Heart right ventricle (tissue), 16 donors: ENCODE results near the gene GFRA4. TPM values are rescaled to one million over a fixed set of nuclear protein-coding genes. Genes with fewer than 3 reads are reported as not detected.

Experiments
- ATAC-seq, 8 donors: fragments of 200-7000 bp; cut with Tn5 transposase; one replicate each; pipeline ENCODE4 v1.9.1; 2020; ENCODE audit warnings: mild to moderate bottlenecking in 8 of 8, moderate library complexity in 8 of 8, moderate number of reproducible peaks in 1 of 8
- DNase-seq, 2 donors: peaks; one replicate each; pipeline ENCODE4 v3.0.0-alpha.2; 2020
- H3K27ac ChIP-seq, 10 donors: fragments of 200-600 bp; sonication (generic) in 2 of 10; one replicate each; pipeline versions ENCODE4 v1.5.0 to v1.8.0; 2020 to 2022; ENCODE audit warnings: mild to moderate bottlenecking in 3 of 10
- H3K27me3 ChIP-seq, 7 donors: fragments of 200-600 bp; one replicate each; pipeline ENCODE4 v1.8.0; 2021 to 2022; ENCODE audit warnings: mild to moderate bottlenecking in 2 of 7
- H3K36me3 ChIP-seq, 9 donors: fragments of 200-600 bp; sonication (generic) in 1 of 9; one replicate each; pipeline versions ENCODE4 v1.5.0 to v1.8.0; 2020 to 2022; ENCODE audit warnings: mild to moderate bottlenecking in 2 of 9
- H3K4me1 ChIP-seq, 9 donors: fragments of 200-600 bp; sonication (generic) in 1 of 9; one replicate each; pipeline versions ENCODE4 v1.5.0 to v1.8.0; 2020 to 2022; ENCODE audit warnings: mild to moderate bottlenecking in 4 of 9
- H3K4me3 ChIP-seq, 10 donors: fragments of 200-600 bp; sonication (generic) in 2 of 10; one replicate each; pipeline versions ENCODE4 v1.5.0 to v1.8.0; 2020 to 2022; ENCODE audit warnings: mild to moderate bottlenecking in 7 of 10, moderate library complexity in 2 of 10
- H3K9me3 ChIP-seq, 11 donors: fragments of 200-600 bp in 10 of 11; sonication (generic) in 2 of 11; one replicate each; pipeline versions ENCODE4 v1.5.0 to v1.8.0; 2013 to 2022; ENCODE audit warnings: mild to moderate bottlenecking in 2 of 11, control low read depth in 1 of 11, moderate library complexity in 1 of 11
- WGBS, 2 donors: extraction: QIAGEN DNeasy Blood & Tissue Kit; methylation state at CpG; one replicate each; pipeline ENCODE4 v1.1.7; 2013; ENCODE audit warnings: inconsistent platforms in 1 of 2; 5-methylcytosine and 5-hydroxymethylcytosine counted together
- intact Hi-C, 10 donors: fragments of 100-400 bp; cut with DNase I; formaldehyde crosslinking; loops; one replicate each; pipeline versions ENCODE4 v1.11.1 to v1.14.2; 2022
- polyA plus RNA-seq, 2 donors: library from polyadenylated mRNA; stranded (reverse); fragments of 200-250 nt; gene quantifications; one replicate each; pipeline ENCODE4 v1.2.3, GENCODE V29; 2013
- total RNA-seq, 10 donors: library from RNA; stranded (reverse); fragmentation: NEBNext Ultra II Directional in 3 of 10; extraction: Animal tissue kit (Norgen Biotek cat#: 25700) in 3 of 10; gene quantifications; one replicate each; pipeline versions ENCODE4 v1.2.1 to v1.2.4, GENCODE V29; 2021 to 2023
- TF ChIP-seq, protein P1 (sequence below), 9 donors: fragments of 200-600 bp; sonication (generic) in 2 of 9; IDR thresholded peaks; one replicate each; pipeline versions ENCODE4 v1.5.0 to v1.8.0; 2021 to 2022; ENCODE audit warnings: antibody characterized with exemption in 9 of 9, mild to moderate bottlenecking in 5 of 9, moderate library complexity in 1 of 9
- donor health status: Arrhythmogenic right ventricular cardiomyopathy.
- donor health status: ischemic (EF 13 %, LVEDD 7.1; RV severe dilation, severe dysfunction).
- donor health status: healthy with polysubstance abuse.
- donor health status: DM: no; HTN: yes; CAD: no.
- donor health status: DM: no; HTN: no; CAD: no.
- donor health status: ischemic (EF 25% LVEDD 6.9; RV normal size, moderate dysfunction).
- donor health status: ischemic (EF 25% LVEDD 5.7; RV mildly dilated, moderate dysfunction).
- donor health status: healthy.
- donor health status: DM: yes; HTN: yes; CAD: no.
- donor health status: Ischemic cardiomyopathy.
- donor health status: ischemic (EF 35%, LVEDD 5.7; RV mildly dilated, moderate dysfunction).
- donor health status: nonischemic (EF 11% LVEDD 7.7; RV severe dilation, severe dysfunction).
- donor health status: DM: yes; HTN: yes; CAD: no.
- donor health status: PGD.
- donor health status: ischemic (EF 29% LVEDD 5.4; RV normal size, mild dysfunction).
- donor health status: nonischemic (EF 23%, LVEDD 6.1; RV moderate dilation, normal function).

The GFRA4 gene
- total and polyA plus RNA-seq, 12 donors, result not detected

DNA sequence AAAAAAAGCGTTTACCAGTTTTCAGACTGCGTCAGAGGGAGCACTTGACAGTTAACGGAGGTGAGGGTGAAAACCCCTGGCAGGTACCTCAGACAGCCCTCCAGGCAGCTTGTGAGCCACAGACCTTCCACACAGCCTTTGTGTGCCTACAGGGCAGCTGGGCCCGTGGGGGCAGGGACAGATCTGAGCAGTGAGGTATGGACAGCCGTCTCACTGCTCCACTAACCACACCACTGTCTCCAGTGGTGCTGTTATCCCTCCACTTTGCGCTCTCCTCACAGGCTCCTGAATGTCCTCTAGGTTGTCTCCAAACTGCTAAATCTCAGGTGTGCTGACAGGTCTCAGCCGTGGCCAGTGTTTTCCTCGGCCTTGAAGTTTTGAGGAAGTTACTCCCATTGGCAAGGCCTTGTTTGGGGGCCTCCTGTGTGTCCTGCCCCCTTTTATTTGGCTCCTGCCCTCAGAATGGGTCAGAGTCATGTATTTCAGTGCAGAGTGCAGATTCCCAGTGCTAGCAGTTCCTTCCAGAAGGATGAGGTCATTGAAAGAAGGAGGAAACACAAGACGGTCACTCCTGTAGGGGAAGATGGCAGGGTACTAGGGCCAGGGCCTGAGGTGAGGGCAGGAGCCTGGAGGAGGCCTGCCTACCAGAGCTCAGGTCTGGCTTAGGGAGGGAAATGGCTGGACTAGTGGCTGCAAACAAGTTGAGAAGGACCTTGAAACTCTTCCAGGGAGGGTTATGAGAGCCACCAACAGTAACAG, 11.8 kb downstream of the GFRA4 start:
- ATAC-seq (no peak), DNase-seq (no peak)
- TF ChIP-seq, protein P1, sequence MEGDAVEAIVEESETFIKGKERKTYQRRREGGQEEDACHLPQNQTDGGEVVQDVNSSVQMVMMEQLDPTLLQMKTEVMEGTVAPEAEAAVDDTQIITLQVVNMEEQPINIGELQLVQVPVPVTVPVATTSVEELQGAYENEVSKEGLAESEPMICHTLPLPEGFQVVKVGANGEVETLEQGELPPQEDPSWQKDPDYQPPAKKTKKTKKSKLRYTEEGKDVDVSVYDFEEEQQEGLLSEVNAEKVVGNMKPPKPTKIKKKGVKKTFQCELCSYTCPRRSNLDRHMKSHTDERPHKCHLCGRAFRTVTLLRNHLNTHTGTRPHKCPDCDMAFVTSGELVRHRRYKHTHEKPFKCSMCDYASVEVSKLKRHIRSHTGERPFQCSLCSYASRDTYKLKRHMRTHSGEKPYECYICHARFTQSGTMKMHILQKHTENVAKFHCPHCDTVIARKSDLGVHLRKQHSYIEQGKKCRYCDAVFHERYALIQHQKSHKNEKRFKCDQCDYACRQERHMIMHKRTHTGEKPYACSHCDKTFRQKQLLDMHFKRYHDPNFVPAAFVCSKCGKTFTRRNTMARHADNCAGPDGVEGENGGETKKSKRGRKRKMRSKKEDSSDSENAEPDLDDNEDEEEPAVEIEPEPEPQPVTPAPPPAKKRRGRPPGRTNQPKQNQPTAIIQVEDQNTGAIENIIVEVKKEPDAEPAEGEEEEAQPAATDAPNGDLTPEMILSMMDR (IDR thresholded peaks at IDR 0.05), result no peak
- H3K4me3 ChIP-seq, result no peak overlapping the region
- whole genome bisulfite sequencing, 2 donors, result 76 to 85% methylated on average over 9 of the region's 9 CpGs
- H3K36me3 ChIP-seq, result peaks cover 0 to 46% (median 20%) of the 10 kb centered on the region in 9 donors
- H3K9me3 ChIP-seq, result peaks cover 0 to 14% (median 0%) of the 10 kb centered on the region in 11 donors
- H3K4me1 ChIP-seq, result peaks cover 0 to 17% (median 0%) of the 10 kb centered on the region in 9 donors
- H3K27me3 ChIP-seq, result no peaks in the 10 kb centered on the region
- intact Hi-C loops, result no loop called here
- H3K27ac ChIP-seq, result no peak overlapping the region

DNA sequence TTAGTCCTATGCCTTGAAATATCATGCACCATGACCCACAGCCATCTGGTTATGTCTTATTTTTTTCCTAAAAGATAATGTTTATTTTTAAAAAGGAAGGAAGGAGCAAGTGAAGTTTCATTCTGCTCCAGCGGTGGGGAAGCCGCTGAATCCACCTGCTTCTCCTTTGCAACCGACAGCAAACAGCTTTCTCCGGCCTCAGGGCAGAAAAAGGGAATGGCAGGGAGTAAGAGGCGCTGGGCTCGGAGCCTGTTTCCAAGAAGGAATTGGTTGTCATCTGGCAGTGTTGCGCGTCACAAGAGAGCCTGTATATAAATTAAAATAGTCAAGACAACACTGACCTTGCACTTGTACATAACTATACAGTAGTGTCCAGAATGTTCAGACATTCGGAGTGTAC, 14.2 kb downstream of the GFRA4 start:
- intact Hi-C loops, result no loop called here
- H3K27ac ChIP-seq, result no peak overlapping the region
- TF ChIP-seq, protein P1 (IDR thresholded peaks at IDR 0.05), result no peak
- H3K9me3 ChIP-seq, result peaks cover 0 to 9% (median 0%) of the 10 kb centered on the region in 11 donors
- DNase-seq (no peak), ATAC-seq (no peak)
- no peak overlapping the region for H3K4me3 ChIP-seq
- H3K36me3 ChIP-seq, result peaks cover 0 to 69% (median 30%) of the 10 kb centered on the region in 9 donors
- H3K27me3 ChIP-seq, result no peaks in the 10 kb centered on the region
- WGBS, 2 donors, result 93 to 95% methylated on average over 9 of the region's 9 CpGs
- peaks cover 0 to 17% (median 0%) of the 10 kb centered on the region in 9 donors for H3K4me1 ChIP-seq

DNA sequence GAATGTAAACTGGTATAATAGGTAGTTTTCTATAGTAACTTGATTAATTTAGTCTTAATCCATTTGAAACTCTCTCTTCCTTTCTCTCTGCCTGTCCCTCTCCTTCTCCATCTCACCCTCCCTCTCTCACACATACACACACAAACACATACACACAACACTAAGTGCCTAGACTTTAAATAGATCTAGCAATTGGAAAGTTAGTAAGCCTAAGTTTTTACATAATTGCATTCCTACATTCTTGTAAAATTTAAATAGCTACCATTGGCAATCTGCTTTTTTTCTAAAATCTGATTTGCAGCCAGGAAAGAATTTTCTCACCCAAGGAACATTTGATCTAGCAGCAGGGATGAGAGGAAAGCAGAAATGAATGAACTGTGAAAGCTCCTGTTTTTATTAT, 15.7 kb downstream of the GFRA4 start:
- Histone ChIP-seq H3K27me3 (no peaks in the 10 kb centered on the region), H3K27ac (no peak overlapping the region), H3K9me3 (no peaks in the 10 kb centered on the region), H3K4me3 (no peak overlapping the region), H3K4me1 (peaks cover 0 to 6% (median 0%) of the 10 kb centered on the region in 9 donors), H3K36me3 (peaks cover 0 to 84% (median 30%) of the 10 kb centered on the region in 9 donors)
- DNase-seq, result no peak
- TF ChIP-seq, protein P1 (IDR thresholded peaks at IDR 0.05), result no peak
- intact Hi-C loops, result no loop called here
- no peak for ATAC-seq

DNA sequence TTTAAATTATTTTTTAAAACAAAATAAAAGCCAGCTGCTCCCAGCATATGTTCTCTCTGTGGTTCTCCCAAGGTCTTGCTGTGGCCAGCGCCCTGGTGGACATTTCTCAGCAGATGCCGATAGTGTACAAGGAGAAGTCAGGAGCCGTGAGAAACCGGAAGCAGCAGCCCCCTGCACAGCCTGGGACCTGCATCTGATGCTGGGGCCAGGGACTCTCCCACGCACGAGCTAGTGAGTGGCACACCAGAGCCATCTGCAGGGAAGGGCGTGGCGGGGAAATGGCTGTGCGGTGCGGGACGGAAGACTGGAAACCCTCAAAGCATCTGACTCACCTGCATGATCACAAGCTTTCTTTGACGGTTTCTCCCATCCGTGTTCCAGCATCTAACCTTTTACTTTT, 16.5 kb downstream of the GFRA4 start:
- Histone ChIP-seq H3K27ac (no peak overlapping the region), H3K4me1 (peaks cover 0 to 3% (median 0%) of the 10 kb centered on the region in 9 donors), H3K9me3 (no peaks in the 10 kb centered on the region), H3K4me3 (no peak overlapping the region), H3K27me3 (no peaks in the 10 kb centered on the region), H3K36me3 (peaks cover 0 to 92% (median 30%) of the 10 kb centered on the region in 9 donors)
- intact Hi-C loops, result no loop called here
- WGBS, 2 donors, result 84 to 88% methylated on average over 13 of the region's 13 CpGs
- DNase-seq (no peak), ATAC-seq (peak in 1 of 8 donors; percentile 20)
- TF ChIP-seq, protein P1 (IDR thresholded peaks at IDR 0.05), result no peak
